H7 (cell line): Measurements from ENCODE around the gene TDP1. TPM values are rescaled to one million over a fixed set of nuclear protein-coding genes. Genes with fewer than 3 reads are reported as not detected.
"Not testable (repeated sequence)": the region's sequence is repeated elsewhere in the genome, so short reads cannot be mapped to it uniquely, and the experiment has no call there.

Experiments
- DNase-seq: peaks from one replicate; pipeline ENCODE4 v3.0.0; 2012
- H3K27me3 ChIP-seq: 2 replicates; pipeline ENCODE4 v1.6.0; 2011; ENCODE audit warnings: mild to moderate bottlenecking, low read length; ENCODE audit not compliant: control insufficient read depth, insufficient read depth
- H3K36me3 ChIP-seq: replicated peaks from 2 replicates; pipeline ENCODE4 v1.5.1; 2011; ENCODE audit warnings: low read length; ENCODE audit not compliant: control insufficient read depth, insufficient read depth
- H3K4me3 ChIP-seq: 2 replicates; pipeline ENCODE4 v1.5.1; 2011; ENCODE audit warnings: low read depth, mild to moderate bottlenecking, control low read depth, low read length, moderate library complexity; ENCODE audit not compliant: insufficient read depth
- total RNA-seq: library from RNA; depleted of rRNA; stranded (reverse); fragments of >200 nt; shearing (Covaris generic); gene quantifications from 2 replicates; pipeline ENCODE4 v1.2.3, GENCODE V29; 2014

Gene TDP1
- total RNA-seq, 1 experiment from 2014 or later: 75.4 TPM

DNA sequence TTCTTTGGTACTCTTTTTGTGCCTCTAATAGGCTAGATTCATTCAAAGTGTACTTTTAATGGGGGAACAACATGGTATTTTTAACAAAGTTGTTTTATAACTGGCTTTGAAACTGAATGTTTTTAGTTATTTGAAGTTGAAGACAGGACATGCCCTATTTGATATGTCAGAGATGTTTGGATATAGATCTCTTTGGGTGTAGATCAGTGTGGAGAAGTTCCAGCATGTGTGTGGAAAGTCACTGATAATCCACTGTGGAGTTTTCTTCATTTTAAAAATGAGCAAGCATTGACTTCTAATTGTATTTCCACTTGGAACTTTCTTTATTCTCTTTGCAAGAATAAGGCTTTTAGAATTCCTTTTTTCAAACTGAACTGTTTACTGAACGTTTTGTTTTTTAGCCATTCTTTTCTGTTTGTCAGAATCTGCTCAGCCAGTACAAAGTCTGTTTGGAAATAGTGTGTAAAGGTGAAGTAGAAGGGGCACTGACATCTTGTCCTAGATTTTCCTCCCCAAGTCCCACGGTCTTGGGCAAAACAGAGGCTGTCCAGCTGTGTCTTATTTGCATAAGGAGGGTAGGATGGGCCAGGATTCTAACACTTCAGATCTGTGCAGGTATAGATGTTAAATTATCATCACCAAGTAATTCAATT, 35.0 kb downstream of the TDP1 start:
- Histone ChIP-seq H3K4me3 (no peak overlapping the region), H3K36me3 (peaks cover 7% of the 10 kb centered on the region), H3K27me3 (no peaks in the 10 kb centered on the region)
- no peak for DNase-seq

GRCh38 chr14:89992273-89992672, 36.5 kb downstream of the TDP1 start:
- DNase-seq: no peak
- peaks cover 17% of the 10 kb centered on the region for H3K36me3 ChIP-seq
- no peaks in the 10 kb centered on the region for H3K27me3 ChIP-seq
- H3K4me3 ChIP-seq: no peak overlapping the region

DNA sequence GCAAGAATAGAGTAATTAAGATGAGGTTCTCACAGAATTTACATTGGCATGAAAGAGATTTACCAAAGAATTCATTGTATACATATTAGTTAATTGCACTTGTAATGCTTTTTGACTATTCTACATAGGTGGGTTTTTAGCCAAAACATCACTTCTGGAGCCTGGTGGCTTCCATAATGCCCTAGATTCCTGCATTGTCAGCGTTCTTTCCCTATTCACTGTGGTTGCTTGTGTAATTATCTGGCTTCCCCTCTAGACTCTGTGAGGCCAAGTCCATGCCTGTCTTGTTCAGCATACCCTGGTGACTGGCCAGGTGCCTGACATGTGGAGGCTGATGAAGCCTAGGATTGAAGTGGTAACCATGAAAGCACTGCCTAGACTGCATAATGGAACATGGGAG, 41.2 kb downstream of the TDP1 start:
- peaks cover 17% of the 10 kb centered on the region for H3K36me3 ChIP-seq
- no peaks in the 10 kb centered on the region for H3K27me3 ChIP-seq
- no peak for DNase-seq
- H3K4me3 ChIP-seq: no peak overlapping the region

- no peak for DNase-seq
- Histone ChIP-seq H3K36me3 (peaks cover 18% of the 10 kb centered on the region), H3K27me3 (no peaks in the 10 kb centered on the region), H3K4me3 (no peak overlapping the region)
Measured at GRCh38 chr14:90000935-90001334, 45.2 kb downstream of the TDP1 start.

DNA sequence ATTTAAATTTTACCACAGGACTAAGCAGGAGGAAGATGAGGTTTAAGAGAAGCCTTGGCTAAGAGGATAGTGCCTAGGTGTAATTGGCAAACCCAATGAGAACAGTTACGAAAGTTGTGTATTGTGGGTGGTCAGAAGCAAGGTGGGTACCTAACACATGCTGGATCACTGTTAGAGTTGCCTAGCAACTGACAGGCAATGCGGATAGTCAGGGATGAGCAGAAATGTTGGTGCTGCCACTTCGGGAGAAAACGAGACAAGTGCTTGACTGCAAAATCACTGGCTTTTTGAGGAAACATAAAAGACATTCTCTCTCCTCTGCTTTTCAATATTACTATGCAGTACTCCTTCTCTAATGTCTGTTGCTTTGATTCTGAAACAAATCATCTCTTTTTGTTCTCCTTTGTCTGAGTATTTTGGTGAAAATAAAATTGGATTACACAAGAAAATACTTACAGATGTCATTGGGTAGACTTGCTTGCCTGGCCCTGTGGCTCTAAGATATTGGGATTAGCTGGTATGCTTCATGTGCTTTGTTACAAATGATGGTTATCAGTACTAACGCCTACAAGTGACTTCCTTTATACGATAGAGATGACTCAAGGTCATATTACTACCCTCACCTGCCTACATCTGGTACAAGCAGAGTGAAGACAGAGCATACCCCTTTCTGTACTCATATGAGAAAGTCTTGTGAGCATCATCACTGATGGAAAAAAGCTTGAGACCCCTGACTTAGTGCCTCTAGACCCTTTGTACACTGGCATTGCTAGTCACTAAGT, 48.0 kb downstream of the TDP1 start:
- H3K36me3 ChIP-seq: peaks cover 8% of the 10 kb centered on the region
- no peak overlapping the region for H3K4me3 ChIP-seq
- DNase-seq: no peak
- H3K27me3 ChIP-seq: no peaks in the 10 kb centered on the region

DNA sequence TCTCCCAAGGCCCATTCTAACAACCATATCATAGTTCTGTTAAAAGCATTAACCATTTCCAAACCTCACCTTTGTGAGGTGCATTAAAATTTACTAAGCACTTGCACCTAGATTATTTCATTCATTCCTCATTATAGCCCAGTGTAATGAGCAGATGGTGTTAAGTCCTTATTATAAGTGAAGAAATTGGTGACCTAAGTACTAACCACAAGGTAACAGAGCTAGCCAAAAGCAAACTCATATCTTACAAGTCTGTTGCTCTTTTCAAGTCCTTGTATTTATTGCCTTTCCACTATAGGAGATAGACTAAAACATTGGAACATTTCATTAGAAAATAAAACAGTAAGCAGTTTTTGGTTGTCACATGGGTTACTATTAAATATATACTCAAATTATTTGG, 49.7 kb downstream of the TDP1 start:
- no peak for DNase-seq
- H3K36me3 ChIP-seq: peaks cover 8% of the 10 kb centered on the region
- H3K4me3 ChIP-seq: no peak overlapping the region
- H3K27me3 ChIP-seq: no peaks in the 10 kb centered on the region

DNA sequence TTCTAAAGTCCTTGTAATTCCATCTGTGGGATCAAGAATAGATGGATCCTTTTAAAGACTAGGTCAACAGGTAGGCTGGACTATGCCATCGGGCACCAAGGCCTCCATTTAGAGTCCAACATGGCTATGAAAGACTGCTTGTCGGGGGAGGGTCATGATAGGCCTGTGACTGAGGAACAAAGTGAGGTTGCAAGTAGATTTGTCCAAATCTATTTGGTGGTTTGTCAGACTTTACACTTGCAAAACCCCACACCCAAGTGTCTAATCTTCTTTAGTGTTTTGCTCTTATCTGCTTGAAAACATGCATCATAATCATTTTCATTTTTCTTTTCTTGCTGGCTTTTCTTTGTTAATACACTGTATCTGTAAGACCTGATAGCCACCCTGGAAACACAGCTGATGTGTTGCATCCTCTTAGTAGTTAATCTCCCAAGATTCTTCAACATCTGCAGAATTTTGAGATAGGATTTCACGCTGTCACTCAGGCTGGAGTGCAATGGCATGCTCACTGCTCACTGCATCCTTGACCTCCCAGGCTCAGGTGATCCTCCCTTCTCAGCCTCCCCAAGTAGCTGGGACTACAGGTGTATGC, 50.3 kb downstream of the TDP1 start:
- Histone ChIP-seq H3K4me3 (no peak overlapping the region), H3K36me3 (peaks cover 8% of the 10 kb centered on the region), H3K27me3 (no peaks in the 10 kb centered on the region)
- DNase-seq: no peak

DNA sequence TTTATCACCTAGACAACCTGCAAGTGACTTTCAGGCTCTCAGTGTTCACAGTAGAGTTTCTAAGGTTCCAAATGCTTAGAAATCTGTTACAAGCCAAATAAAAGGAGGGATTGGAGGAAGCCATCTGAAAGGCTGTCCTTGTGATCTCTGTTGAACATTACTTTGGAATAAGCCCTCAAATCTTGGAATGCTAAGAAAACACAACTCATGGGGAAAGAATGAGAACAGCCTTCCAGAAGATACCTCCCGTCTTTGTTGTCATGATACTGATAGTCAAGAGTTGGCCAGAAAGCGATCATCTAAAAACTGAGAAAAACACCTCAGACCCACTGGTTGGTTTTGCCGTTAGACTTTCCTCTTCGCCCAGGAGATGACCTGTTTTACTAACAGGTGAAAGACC, 61.6 kb downstream of the TDP1 start:
- H3K36me3 ChIP-seq: peaks cover 27% of the 10 kb centered on the region
- no peaks in the 10 kb centered on the region for H3K27me3 ChIP-seq
- no peak overlapping the region for H3K4me3 ChIP-seq
- DNase-seq: no peak

DNA sequence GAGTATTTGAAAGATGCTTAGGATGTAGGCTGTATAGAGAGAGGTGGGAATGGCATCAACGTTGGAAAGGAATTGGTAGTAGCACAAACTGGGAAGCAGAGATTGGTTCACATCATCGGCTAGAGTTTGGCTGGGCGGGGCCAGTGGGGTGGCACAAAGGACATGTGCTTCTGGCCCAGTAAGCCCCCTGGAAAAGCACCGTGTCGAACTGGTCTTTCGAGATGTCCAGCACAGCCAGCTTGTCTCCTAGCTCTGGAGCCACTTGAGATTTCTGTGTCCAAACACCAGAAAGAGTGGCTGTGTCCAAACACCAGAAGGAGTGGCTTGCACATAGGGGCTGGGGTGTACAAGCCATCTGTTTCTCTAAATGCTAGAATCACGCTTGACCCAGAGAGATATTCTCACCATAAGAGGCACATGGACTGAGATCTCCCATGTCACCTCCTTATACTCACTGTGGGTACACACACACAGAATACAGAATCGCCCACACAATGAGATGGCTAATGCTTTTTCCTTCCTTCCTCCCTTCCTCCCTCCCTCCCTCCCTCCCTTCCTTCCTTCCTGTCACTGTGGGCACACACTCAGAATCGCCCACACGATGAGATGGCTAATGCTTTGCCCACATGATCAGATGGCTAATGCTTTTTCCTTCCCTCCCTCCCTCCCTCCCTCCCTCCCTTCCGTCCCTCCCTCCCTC, 64.2 kb downstream of the TDP1 start:
- H3K27me3 ChIP-seq: no peaks in the 10 kb centered on the region
- peaks cover 26% of the 10 kb centered on the region for H3K36me3 ChIP-seq
- DNase-seq: no peak
- H3K4me3 ChIP-seq: no peak overlapping the region

DNA sequence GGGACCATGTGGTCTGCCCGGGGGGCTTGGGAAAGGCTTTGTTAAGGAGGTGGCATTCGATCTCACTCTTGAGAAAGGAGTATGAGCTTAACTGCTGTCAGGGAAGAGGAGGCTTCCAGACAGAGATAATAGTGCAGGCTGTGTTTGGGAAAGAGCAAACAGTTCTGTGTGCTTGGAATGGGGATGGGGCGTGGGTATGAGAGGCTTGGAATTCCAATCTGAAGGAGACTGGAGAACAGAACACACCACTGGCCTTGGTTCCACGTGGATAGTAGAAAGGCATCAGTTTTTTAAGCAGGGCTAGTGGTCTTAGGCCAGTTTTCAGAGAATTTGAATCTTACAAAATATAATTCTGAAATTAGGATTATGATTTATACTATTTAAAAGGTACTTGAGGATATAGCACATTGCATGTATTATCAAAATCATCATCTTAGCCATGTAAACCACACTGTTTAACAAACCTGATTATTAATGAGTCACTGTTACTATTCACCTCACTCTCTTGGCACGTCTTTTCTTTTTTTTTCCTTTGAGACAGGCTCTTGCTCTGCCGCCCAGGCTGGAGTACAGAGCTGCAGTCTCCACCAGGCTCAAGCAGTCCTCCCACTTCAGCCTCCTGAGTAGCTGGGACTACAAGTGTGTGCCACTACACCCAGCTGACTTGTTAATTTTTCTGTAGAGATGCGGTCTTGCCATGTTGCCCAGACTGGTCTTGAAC, 67.6 kb downstream of the TDP1 start:
- H3K4me3 ChIP-seq: no peak overlapping the region
- H3K36me3 ChIP-seq: peaks cover 23% of the 10 kb centered on the region
- H3K27me3 ChIP-seq: no peaks in the 10 kb centered on the region
- no peak for DNase-seq

GRCh38 chr14:90024910-90025309, 69.2 kb downstream of the TDP1 start:
- Histone ChIP-seq H3K27me3 (no peaks in the 10 kb centered on the region), H3K36me3 (peaks cover 13% of the 10 kb centered on the region), H3K4me3 (no peak overlapping the region)
- DNase-seq: no peak

DNA sequence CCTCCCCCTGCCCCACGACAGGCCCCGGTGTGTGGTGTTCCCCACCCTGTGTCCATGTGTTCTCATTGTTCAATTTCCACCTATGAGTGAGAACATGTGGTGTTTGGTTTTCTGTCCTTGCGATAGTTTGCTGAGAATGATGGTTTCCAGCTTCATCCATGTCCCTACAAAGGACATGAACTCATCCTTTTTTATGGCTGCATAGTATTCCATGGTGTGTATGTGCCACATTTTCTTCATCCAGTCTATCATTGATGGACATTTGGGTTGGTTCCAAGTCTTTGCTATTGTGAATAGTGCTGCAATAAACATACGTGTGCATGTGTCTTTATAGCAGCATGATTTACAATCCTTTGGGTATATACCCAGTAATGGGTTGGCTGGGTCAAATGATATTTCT, 70.9 kb downstream of the TDP1 start:
- DNase-seq, H3K4me3 ChIP-seq, H3K36me3 ChIP-seq, H3K27me3 ChIP-seq: not testable (repeated sequence)

DNA sequence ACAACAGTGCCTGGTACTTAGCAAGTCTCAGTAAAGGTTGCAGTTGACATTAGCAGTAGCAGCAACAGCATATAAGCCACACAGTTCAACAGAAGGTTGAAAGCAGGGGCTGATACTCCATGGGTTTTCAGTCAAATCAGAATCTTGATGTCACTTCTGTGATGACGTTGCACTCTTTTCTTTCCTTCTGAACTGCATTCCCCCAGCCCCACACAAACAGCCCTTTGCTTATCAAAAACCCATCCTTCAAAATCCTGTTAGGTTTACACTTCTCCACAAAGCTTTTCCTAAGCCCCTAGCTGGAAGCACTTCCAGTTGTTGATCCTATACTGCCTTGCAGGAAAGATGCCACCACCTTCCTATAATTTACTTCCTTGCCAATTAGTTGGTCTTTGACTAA, 72.1 kb downstream of the TDP1 start:
- DNase-seq: no peak
- Histone ChIP-seq H3K36me3 (no peaks in the 10 kb centered on the region; the same call in 1 of the 2 replicates), H3K27me3 (no peaks in the 10 kb centered on the region)

DNA sequence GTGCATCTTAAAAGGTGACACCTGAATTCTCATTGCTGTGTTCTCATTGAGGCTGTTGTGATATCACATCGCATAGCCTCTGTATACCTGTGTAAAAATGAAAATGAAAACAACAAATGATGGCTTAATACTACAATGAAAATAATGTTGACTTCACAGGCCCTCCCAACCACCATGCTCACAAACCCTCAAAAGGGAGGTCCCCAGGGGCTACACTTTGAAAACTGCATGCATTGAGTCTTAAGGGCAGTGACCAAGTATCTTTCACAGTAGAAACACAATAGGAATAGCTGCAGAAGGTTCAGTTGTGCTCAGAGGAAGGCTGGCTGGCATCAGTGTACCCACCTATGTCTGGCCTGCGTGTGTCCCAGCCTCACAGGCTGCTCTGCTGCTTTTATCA, 78.4 kb downstream of the TDP1 start:
- Histone ChIP-seq H3K27me3 (no peaks in the 10 kb centered on the region), H3K36me3 (peaks cover 6% of the 10 kb centered on the region), H3K4me3 (no peak overlapping the region)
- no peak for DNase-seq

More for the DNA sequence above, 72.1 kb downstream of the TDP1 start:
- H3K4me3 ChIP-seq: no peak overlapping the region
